Central memory CD8-positive, alpha-beta T cell (primary cell): ENCODE measurements around the gene GALNTL6.

Experiments
- ATAC-seq: fragments of 150-1000 bp; cut with Tn5 transposase; replicated peaks from 2 replicates; pipeline ENCODE4 v1.10.0; 2022; ENCODE audit warnings: mild to moderate bottlenecking, moderate FRiP score, moderate number of reproducible peaks; ENCODE audit not compliant: poor library complexity, severe bottlenecking; ENCODE audit errors: extremely low read depth
- DNase-seq, 2 donors: peaks; one replicate each; pipeline ENCODE4 v3.0.0; 2021; ENCODE audit warnings: low spot score in 2 of 2
- H3K27ac Mint-ChIP-seq: one replicate; pipeline ENCODE4 v1.8.0; 2022; ENCODE audit warnings: low read depth, mild to moderate bottlenecking, moderate library complexity, mixed read lengths
- H3K27me3 Mint-ChIP-seq: one replicate; pipeline ENCODE4 v1.8.0; 2022; ENCODE audit warnings: mixed read lengths
- H3K36me3 Mint-ChIP-seq: one replicate; pipeline ENCODE4 v1.8.0; 2022; ENCODE audit warnings: mild to moderate bottlenecking, moderate library complexity, mixed read lengths; ENCODE audit not compliant: insufficient read depth
- H3K4me1 Mint-ChIP-seq: one replicate; pipeline ENCODE4 v1.8.0; 2022; ENCODE audit warnings: mixed read lengths
- H3K4me3 Mint-ChIP-seq: one replicate; pipeline ENCODE4 v1.8.0; 2022; ENCODE audit warnings: mild to moderate bottlenecking, moderate library complexity, mixed read lengths
- H3K9me3 Mint-ChIP-seq: one replicate; pipeline ENCODE4 v1.8.0; 2022; ENCODE audit warnings: mixed read lengths

The GALNTL6 gene

GRCh38 chr4:172601195-172601594 is 788.0 kb downstream of the GALNTL6 start:
- Mint-ChIP-seq H3K4me1 (no peaks in the 10 kb centered on the region), H3K4me3 (no peak overlapping the region), H3K36me3 (peaks cover 1% of the 10 kb centered on the region), H3K27me3 (no peaks in the 10 kb centered on the region), H3K27ac (no peak overlapping the region), H3K9me3 (no peaks in the 10 kb centered on the region)
- DNase-seq: no peak
- no peak for ATAC-seq

GRCh38 chr4:172619218-172619617 is 806.0 kb downstream of the GALNTL6 start:
- H3K4me1 Mint-ChIP-seq: no peaks in the 10 kb centered on the region
- no peaks in the 10 kb centered on the region for H3K27me3 Mint-ChIP-seq
- DNase-seq: no peak
- H3K27ac Mint-ChIP-seq: no peak overlapping the region
- ATAC-seq: no peak
- peaks cover 16% of the 10 kb centered on the region for H3K9me3 Mint-ChIP-seq
- H3K36me3 Mint-ChIP-seq: no peaks in the 10 kb centered on the region
- H3K4me3 Mint-ChIP-seq: no peak overlapping the region

- DNase-seq: no peak
- no peaks in the 10 kb centered on the region for H3K4me1 Mint-ChIP-seq
- H3K36me3 Mint-ChIP-seq: no peaks in the 10 kb centered on the region
- H3K27me3 Mint-ChIP-seq: no peaks in the 10 kb centered on the region
- peaks cover 17% of the 10 kb centered on the region for H3K9me3 Mint-ChIP-seq
- ATAC-seq: no peak
- no peak overlapping the region for H3K27ac Mint-ChIP-seq
- H3K4me3 Mint-ChIP-seq: no peak overlapping the region
These were observed 806.6 kb downstream of the GALNTL6 start for GRCh38 chr4:172619798-172620197.

GRCh38 chr4:172628263-172628662 is 815.1 kb downstream of the GALNTL6 start:
- Mint-ChIP-seq H3K9me3 (peaks cover 20% of the 10 kb centered on the region), H3K4me3 (no peak overlapping the region), H3K36me3 (no peaks in the 10 kb centered on the region), H3K27me3 (no peaks in the 10 kb centered on the region), H3K4me1 (no peaks in the 10 kb centered on the region), H3K27ac (no peak overlapping the region)
- DNase-seq: no peak
- ATAC-seq: no peak

GRCh38 chr4:172630280-172630679 is 817.1 kb downstream of the GALNTL6 start:
- Mint-ChIP-seq H3K4me3 (no peak overlapping the region), H3K27me3 (no peaks in the 10 kb centered on the region)

GRCh38 chr4:172631832-172632231 is 818.6 kb downstream of the GALNTL6 start:
- H3K9me3 Mint-ChIP-seq: peaks cover 16% of the 10 kb centered on the region
- ATAC-seq: no peak
- no peaks in the 10 kb centered on the region for H3K4me1 Mint-ChIP-seq
- H3K4me3 Mint-ChIP-seq: no peak overlapping the region
- H3K27ac Mint-ChIP-seq: no peak overlapping the region
- H3K27me3 Mint-ChIP-seq: no peaks in the 10 kb centered on the region
- H3K36me3 Mint-ChIP-seq: peaks cover 2% of the 10 kb centered on the region
- no peak for DNase-seq

More at GRCh38 chr4:172630280-172630679, 817.1 kb downstream of the GALNTL6 start:
- Mint-ChIP-seq H3K9me3 (peaks cover 24% of the 10 kb centered on the region), H3K36me3 (no peaks in the 10 kb centered on the region), H3K4me1 (no peaks in the 10 kb centered on the region), H3K27ac (no peak overlapping the region)
- DNase-seq (no peak), ATAC-seq (no peak)

- H3K36me3 Mint-ChIP-seq: peaks cover 1% of the 10 kb centered on the region
- H3K27ac Mint-ChIP-seq: no peak overlapping the region
- H3K4me3 Mint-ChIP-seq: no peak overlapping the region
- ATAC-seq (no peak), DNase-seq (no peak)
- H3K27me3 Mint-ChIP-seq: no peaks in the 10 kb centered on the region
- H3K9me3 Mint-ChIP-seq: peaks cover 15% of the 10 kb centered on the region
- H3K4me1 Mint-ChIP-seq: no peaks in the 10 kb centered on the region
These were observed 835.3 kb downstream of the GALNTL6 start for GRCh38 chr4:172648471-172648870.

GRCh38 chr4:172649143-172649542 is 835.9 kb downstream of the GALNTL6 start:
- Mint-ChIP-seq H3K9me3 (peaks cover 18% of the 10 kb centered on the region), H3K4me1 (no peaks in the 10 kb centered on the region), H3K36me3 (peaks cover 1% of the 10 kb centered on the region), H3K4me3 (no peak overlapping the region), H3K27me3 (no peaks in the 10 kb centered on the region), H3K27ac (no peak overlapping the region)
- DNase-seq: no peak
- no peak for ATAC-seq

GRCh38 chr4:172650758-172651530 is 837.7 kb downstream of the GALNTL6 start:
- Mint-ChIP-seq H3K9me3 (peaks cover 18% of the 10 kb centered on the region), H3K36me3 (peaks cover 1% of the 10 kb centered on the region)
- no peak for ATAC-seq

GRCh38 chr4:172651961-172652360 is 838.8 kb downstream of the GALNTL6 start:
- no peak overlapping the region for H3K4me3 Mint-ChIP-seq
- ATAC-seq (no peak), DNase-seq (no peak)
- no peaks in the 10 kb centered on the region for H3K27me3 Mint-ChIP-seq
- peaks cover 1% of the 10 kb centered on the region for H3K36me3 Mint-ChIP-seq
- H3K27ac Mint-ChIP-seq: no peak overlapping the region
- peaks cover 18% of the 10 kb centered on the region for H3K9me3 Mint-ChIP-seq
- no peaks in the 10 kb centered on the region for H3K4me1 Mint-ChIP-seq

More at GRCh38 chr4:172650758-172651530, 837.7 kb downstream of the GALNTL6 start:
- H3K27me3 Mint-ChIP-seq: no peaks in the 10 kb centered on the region
- DNase-seq: no peak
- no peak overlapping the region for H3K4me3 Mint-ChIP-seq
- H3K27ac Mint-ChIP-seq: no peak overlapping the region
- H3K4me1 Mint-ChIP-seq: no peaks in the 10 kb centered on the region

- DNase-seq (no peak), ATAC-seq (no peak)
- H3K4me1 Mint-ChIP-seq: no peaks in the 10 kb centered on the region
- no peak overlapping the region for H3K27ac Mint-ChIP-seq
- H3K27me3 Mint-ChIP-seq: no peaks in the 10 kb centered on the region
- peaks cover 18% of the 10 kb centered on the region for H3K9me3 Mint-ChIP-seq
- H3K36me3 Mint-ChIP-seq: peaks cover 1% of the 10 kb centered on the region
- no peak overlapping the region for H3K4me3 Mint-ChIP-seq
These were observed 839.2 kb downstream of the GALNTL6 start for GRCh38 chr4:172652369-172652768.

- H3K36me3 Mint-ChIP-seq: peaks cover 1% of the 10 kb centered on the region
- ATAC-seq: no peak
These were observed 840.5 kb downstream of the GALNTL6 start for GRCh38 chr4:172653676-172654075.

GRCh38 chr4:172654457-172654856 is 841.3 kb downstream of the GALNTL6 start:
- ATAC-seq (no peak), DNase-seq (no peak)
- Mint-ChIP-seq H3K9me3 (peaks cover 21% of the 10 kb centered on the region), H3K36me3 (peaks cover 1% of the 10 kb centered on the region), H3K27ac (no peak overlapping the region), H3K4me1 (no peaks in the 10 kb centered on the region), H3K4me3 (no peak overlapping the region), H3K27me3 (no peaks in the 10 kb centered on the region)

More at GRCh38 chr4:172653676-172654075, 840.5 kb downstream of the GALNTL6 start:
- no peaks in the 10 kb centered on the region for H3K4me1 Mint-ChIP-seq
- peaks cover 18% of the 10 kb centered on the region for H3K9me3 Mint-ChIP-seq
- no peak for DNase-seq
- no peaks in the 10 kb centered on the region for H3K27me3 Mint-ChIP-seq
- H3K4me3 Mint-ChIP-seq: no peak overlapping the region
- no peak overlapping the region for H3K27ac Mint-ChIP-seq
